ENCODE data around the gene SF3A2. TPM values are rescaled to one million over a fixed set of nuclear protein-coding genes. Genes with fewer than 3 reads are reported as not detected.

SF3A2 gene, protein sequence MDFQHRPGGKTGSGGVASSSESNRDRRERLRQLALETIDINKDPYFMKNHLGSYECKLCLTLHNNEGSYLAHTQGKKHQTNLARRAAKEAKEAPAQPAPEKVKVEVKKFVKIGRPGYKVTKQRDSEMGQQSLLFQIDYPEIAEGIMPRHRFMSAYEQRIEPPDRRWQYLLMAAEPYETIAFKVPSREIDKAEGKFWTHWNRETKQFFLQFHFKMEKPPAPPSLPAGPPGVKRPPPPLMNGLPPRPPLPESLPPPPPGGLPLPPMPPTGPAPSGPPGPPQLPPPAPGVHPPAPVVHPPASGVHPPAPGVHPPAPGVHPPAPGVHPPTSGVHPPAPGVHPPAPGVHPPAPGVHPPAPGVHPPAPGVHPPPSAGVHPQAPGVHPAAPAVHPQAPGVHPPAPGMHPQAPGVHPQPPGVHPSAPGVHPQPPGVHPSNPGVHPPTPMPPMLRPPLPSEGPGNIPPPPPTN
- 71.2 TPM for total RNA-seq

DNA sequence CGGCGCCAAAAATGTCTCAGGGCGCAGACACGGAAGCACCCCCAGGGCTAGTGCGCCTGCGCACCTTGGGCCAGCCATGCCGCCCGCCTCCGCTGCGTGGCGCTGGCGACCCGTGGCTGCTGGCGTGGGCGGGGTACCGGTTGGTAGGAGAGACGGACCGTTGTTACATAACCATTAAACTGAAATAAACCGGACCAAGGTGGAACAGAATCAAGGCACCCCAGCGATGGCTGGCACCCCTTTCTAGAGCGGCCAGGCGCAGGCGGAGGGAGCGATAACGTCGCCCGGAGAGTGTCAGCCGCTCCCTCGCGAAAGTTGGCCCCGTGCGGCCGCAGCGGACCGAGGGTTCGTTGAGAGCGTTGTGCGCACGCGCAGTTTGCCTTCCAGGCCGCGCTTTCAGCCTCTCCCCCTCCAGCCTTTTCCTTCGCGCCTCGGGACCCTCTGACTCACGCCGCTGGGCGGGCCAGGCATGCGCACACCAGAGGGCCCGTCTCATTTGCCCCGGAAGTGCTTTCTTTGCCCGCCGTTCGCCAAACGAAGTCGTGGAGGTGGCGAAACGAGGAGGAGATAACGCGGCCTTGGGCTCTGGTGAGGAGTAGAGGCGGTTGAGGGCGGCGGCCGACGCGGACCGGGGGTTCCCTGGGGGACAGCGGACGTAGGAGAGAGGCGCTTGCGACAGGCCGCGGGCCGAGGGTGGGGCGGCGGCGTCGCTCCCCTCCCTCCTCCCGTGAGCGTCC is at the start of gene SF3A2, which contains the start of gene PLEKHJ1:
Gene SF3A2 (plus strand): TSS at position 511 of the 737 bp plus-strand sequence. CDS start 6,595 bp downstream, outside the sequence.
Gene PLEKHJ1 (minus strand): TSS at position 16 of the 737 bp plus-strand sequence. CDS start 81 bp downstream, outside the sequence.
- no peaks in the 10 kb centered on the region for H3K9me3 ChIP-seq
- H3K27ac ChIP-seq, result peak within 1 kb of the TSS; percentile 97
- TF ChIP-seq, protein P1, sequence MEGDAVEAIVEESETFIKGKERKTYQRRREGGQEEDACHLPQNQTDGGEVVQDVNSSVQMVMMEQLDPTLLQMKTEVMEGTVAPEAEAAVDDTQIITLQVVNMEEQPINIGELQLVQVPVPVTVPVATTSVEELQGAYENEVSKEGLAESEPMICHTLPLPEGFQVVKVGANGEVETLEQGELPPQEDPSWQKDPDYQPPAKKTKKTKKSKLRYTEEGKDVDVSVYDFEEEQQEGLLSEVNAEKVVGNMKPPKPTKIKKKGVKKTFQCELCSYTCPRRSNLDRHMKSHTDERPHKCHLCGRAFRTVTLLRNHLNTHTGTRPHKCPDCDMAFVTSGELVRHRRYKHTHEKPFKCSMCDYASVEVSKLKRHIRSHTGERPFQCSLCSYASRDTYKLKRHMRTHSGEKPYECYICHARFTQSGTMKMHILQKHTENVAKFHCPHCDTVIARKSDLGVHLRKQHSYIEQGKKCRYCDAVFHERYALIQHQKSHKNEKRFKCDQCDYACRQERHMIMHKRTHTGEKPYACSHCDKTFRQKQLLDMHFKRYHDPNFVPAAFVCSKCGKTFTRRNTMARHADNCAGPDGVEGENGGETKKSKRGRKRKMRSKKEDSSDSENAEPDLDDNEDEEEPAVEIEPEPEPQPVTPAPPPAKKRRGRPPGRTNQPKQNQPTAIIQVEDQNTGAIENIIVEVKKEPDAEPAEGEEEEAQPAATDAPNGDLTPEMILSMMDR (IDR thresholded peaks at IDR 0.05), result peak; percentile 73 to 99 (median 97)
- peak; percentile 95 to 96 for TF ChIP-seq POLR2AphosphoS5 (IDR thresholded peaks at IDR 0.05; ENCODE audit: insufficient read depth in 1 of 2, low read depth in 1 of 2)
- peak in 1 of 2 donors; percentile 44 for TF ChIP-seq POLR2A (IDR thresholded peaks at IDR 0.05)
- peak; percentile 97 to 98 for DNase-seq (ENCODE audit: extremely low spot score in 2 of 2)
- no peaks in the 10 kb centered on the region for H3K27me3 ChIP-seq
- peak within 1 kb of the TSS; percentile 84 to 100 for H3K4me3 ChIP-seq
- H3K36me3 ChIP-seq, result peaks cover 0 to 10% of the 10 kb centered on the region in 2 donors
- peaks cover 68% of the 10 kb centered on the region for H3K4me1 ChIP-seq
- intact Hi-C loops (cut with DNase I), result loop anchor here (1.0 to 5.0 kb wide), 3 partner anchors 34 to 156 kb away; no protein-coding TSS in a partner anchor

DNA sequence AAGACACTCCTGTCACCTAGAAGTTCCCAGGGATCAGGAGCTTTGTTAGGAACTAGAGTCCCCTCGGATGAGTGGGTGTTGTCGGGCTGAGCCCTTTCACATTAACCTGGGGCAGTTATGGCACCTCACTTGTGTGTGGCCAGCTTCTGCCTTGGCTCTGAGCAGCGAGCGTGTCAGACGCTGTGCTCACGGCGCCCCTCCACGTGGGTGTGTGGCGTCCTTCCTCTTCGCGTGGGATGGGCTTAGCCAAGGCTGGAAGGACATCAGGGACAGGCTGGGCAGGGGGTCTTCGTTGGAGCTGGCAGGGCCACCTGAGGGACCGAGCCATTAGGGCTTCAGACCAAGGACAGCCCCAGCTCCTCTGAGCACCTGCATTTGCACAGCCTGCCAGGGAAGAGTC is 49.5 kb upstream of the SF3A2 start:
- Histone ChIP-seq H3K9me3 (no peaks in the 10 kb centered on the region), H3K27ac (peak overlapping the region; percentile 51), H3K4me1 (peaks cover 36% of the 10 kb centered on the region), H3K36me3 (peaks cover 0 to 13% of the 10 kb centered on the region in 2 donors), H3K27me3 (no peaks in the 10 kb centered on the region), H3K4me3 (no peak overlapping the region)
- intact Hi-C loops (cut with DNase I), result no loop called here
- no peak for DNase-seq (ENCODE audit: extremely low spot score in 2 of 2)
- TF ChIP-seq POLR2AphosphoS5 (IDR thresholded peaks at IDR 0.05; ENCODE audit: insufficient read depth in 1 of 2, low read depth in 1 of 2) (no peak), POLR2A (IDR thresholded peaks at IDR 0.05) (no peak)
- TF ChIP-seq, protein P1 (IDR thresholded peaks at IDR 0.05), result no peak

DNA sequence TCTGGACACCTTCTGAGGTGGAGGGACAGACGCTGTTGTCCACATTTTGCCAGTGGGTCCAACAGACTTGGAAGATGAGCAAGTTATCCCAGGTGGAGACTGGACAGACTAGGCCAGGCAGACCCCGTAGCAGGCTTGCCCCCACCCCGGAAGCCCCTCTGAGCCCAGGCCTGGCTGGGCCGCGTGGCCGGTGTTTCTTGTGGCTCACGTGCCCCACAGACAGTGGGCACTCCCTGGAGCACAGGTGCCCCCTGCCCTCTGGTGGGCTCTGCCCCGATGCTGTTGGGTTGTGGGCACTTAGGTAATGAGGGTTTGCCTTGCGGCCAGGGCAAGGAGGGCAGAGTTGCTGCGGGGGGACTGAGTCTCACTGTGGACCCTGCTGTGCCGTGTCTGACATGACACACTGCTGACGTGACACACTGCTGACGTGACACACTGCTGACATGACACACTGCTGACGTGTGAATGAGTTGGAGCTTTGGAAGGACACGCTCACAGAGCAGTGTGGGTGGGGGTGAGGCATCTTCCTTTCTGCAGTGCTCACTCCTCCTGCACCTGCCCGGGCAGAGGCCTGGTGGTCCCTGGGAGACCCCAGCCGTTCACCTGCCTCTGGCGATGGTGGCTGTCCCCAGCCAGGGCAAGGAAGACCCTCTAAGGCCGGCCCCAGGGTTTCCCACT is 47.8 kb upstream of the SF3A2 start:
- Histone ChIP-seq H3K27ac (no peak overlapping the region), H3K27me3 (no peaks in the 10 kb centered on the region), H3K9me3 (no peaks in the 10 kb centered on the region), H3K4me1 (peaks cover 32% of the 10 kb centered on the region), H3K4me3 (no peak overlapping the region), H3K36me3 (peaks cover 0 to 21% of the 10 kb centered on the region in 2 donors)
- intact Hi-C loops (cut with DNase I), result no loop called here
- no peak for DNase-seq (ENCODE audit: extremely low spot score in 2 of 2)
- TF ChIP-seq, protein P1 (IDR thresholded peaks at IDR 0.05), result no peak
- no peak for TF ChIP-seq POLR2A (IDR thresholded peaks at IDR 0.05)
- TF ChIP-seq POLR2AphosphoS5 (IDR thresholded peaks at IDR 0.05; ENCODE audit: insufficient read depth in 1 of 2, low read depth in 1 of 2), result no peak

DNA sequence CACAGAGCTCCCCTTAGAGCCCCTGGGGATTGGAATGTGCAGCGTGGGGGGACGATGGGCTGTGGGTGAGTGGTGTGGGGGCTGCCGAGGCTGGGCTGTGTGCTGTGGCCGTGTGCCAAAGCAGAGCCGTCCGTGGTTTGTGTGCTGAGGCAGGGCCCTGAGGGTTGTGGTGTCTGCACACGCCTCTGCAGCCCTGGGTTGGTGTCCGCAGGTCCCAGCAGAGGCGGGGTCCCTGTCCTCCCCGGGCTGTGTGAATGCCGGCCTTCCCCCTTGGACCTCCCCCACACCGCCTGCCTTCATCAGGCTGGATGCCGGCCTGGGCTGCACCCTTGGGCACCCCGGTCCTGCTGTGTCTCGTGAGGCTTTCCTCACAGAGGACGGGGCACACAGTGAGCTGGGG is 46.7 kb upstream of the SF3A2 start:
- H3K27me3 ChIP-seq, result no peaks in the 10 kb centered on the region

More for the DNA sequence above, 46.7 kb upstream of the SF3A2 start:
- H3K4me3 ChIP-seq, result no peak overlapping the region
- no peak overlapping the region for H3K27ac ChIP-seq
- intact Hi-C loops (cut with DNase I), result no loop called here
- peaks cover 0 to 31% of the 10 kb centered on the region in 2 donors for H3K36me3 ChIP-seq
- peaks cover 31% of the 10 kb centered on the region for H3K4me1 ChIP-seq
- no peaks in the 10 kb centered on the region for H3K9me3 ChIP-seq
- no peak for DNase-seq (ENCODE audit: extremely low spot score in 2 of 2)
- TF ChIP-seq, protein P1 (IDR thresholded peaks at IDR 0.05), result no peak

Data from vagina (tissue), 2 donors.